ENCODE data around the gene B3GALT4. TPM values are rescaled to one million over a fixed set of nuclear protein-coding genes. Genes with fewer than 3 reads are reported as not detected.

Gene B3GALT4
- total RNA-seq, 1 donor from 2014 or later: 12.5 TPM

- DNase-seq: no peak
These were observed 39.1 kb downstream of the B3GALT4 start for GRCh38 chr6:33315793-33316602.

- DNase-seq: no peak
These were observed 39.9 kb downstream of the B3GALT4 start for GRCh38 chr6:33316603-33317418.

GRCh38 chr6:33317419-33317668, 40.4 kb downstream of the B3GALT4 start:
- DNase-seq: no peak

GRCh38 chr6:33317669-33318425, 40.9 kb downstream of the B3GALT4 start, which contains the start of gene ZBTB22:
TSS of gene ZBTB22 (minus strand) at chr6:33317744. CDS start at chr6:33316916, 828 bp downstream.
- DNase-seq: peak; percentile 95

GRCh38 chr6:33318426-33319073, 41.6 kb downstream of the B3GALT4 start:
- no peak for DNase-seq

- no peak for DNase-seq
These were observed 43.0 kb downstream of the B3GALT4 start for GRCh38 chr6:33319939-33320314.

- DNase-seq: no peak
These were observed 43.6 kb downstream of the B3GALT4 start for GRCh38 chr6:33320315-33321181.

GRCh38 chr6:33321227-33321626, 44.3 kb downstream of the B3GALT4 start:
- DNase-seq: no peak

GRCh38 chr6:33323623-33323948, 46.7 kb downstream of the B3GALT4 start:
- DNase-seq: no peak

GRCh38 chr6:33324125-33324524, 47.2 kb downstream of the B3GALT4 start:
- DNase-seq: no peak

Other genes starting within 250 kb of the B3GALT4 start
- gene HLA-DPA1, start 203.5 kb upstream of the B3GALT4 start, total RNA-seq: 1.4 TPM
- gene HLA-DPB1, start 201.1 kb upstream of the B3GALT4 start, total RNA-seq: 1.4 TPM
- gene COL11A2, start 84.7 kb upstream of the B3GALT4 start, total RNA-seq: 0.94 TPM
- gene RXRB, start 76.5 kb upstream of the B3GALT4 start, total RNA-seq: 22.6 TPM
- 34.8 TPM for gene SLC39A7, start 76.3 kb upstream of the B3GALT4 start, total RNA-seq
- 4.5 TPM for gene HSD17B8, start 72.5 kb upstream of the B3GALT4 start, total RNA-seq
- gene RING1, start 68.6 kb upstream of the B3GALT4 start, total RNA-seq: 20.6 TPM
- gene VPS52, start 5.2 kb upstream of the B3GALT4 start, total RNA-seq: 35.1 TPM
- gene RPS18, start 5.0 kb upstream of the B3GALT4 start, total RNA-seq: 3,778 TPM
- 42.6 TPM for gene WDR46, start 12.1 kb downstream of the B3GALT4 start, total RNA-seq
- 27.0 TPM for gene PFDN6, start 12.5 kb downstream of the B3GALT4 start, total RNA-seq
- 13.7 TPM for gene RGL2, start 21.8 kb downstream of the B3GALT4 start, total RNA-seq
- 10.5 TPM for gene TAPBP, start 37.0 kb downstream of the B3GALT4 start, total RNA-seq
- 28.4 TPM for gene ZBTB22, start 40.6 kb downstream of the B3GALT4 start, total RNA-seq
- gene DAXX, start 45.8 kb downstream of the B3GALT4 start, total RNA-seq: 30.1 TPM
- gene KIFC1, start 114.7 kb downstream of the B3GALT4 start, total RNA-seq: 3.6 TPM
- gene PHF1, start 133.9 kb downstream of the B3GALT4 start, total RNA-seq: 17.9 TPM
- gene CUTA, start 141.0 kb downstream of the B3GALT4 start, total RNA-seq: 59.1 TPM
- gene SYNGAP1, start 142.9 kb downstream of the B3GALT4 start, total RNA-seq: 21.5 TPM
- gene ZBTB9, start 177.5 kb downstream of the B3GALT4 start, total RNA-seq: 9.2 TPM